Measurements from ENCODE around the gene ENPP1.
"Not testable (repeated sequence)": the region's sequence is repeated elsewhere in the genome, so short reads cannot be mapped to it uniquely, and the experiment has no call there.

The ENPP1 gene

DNA sequence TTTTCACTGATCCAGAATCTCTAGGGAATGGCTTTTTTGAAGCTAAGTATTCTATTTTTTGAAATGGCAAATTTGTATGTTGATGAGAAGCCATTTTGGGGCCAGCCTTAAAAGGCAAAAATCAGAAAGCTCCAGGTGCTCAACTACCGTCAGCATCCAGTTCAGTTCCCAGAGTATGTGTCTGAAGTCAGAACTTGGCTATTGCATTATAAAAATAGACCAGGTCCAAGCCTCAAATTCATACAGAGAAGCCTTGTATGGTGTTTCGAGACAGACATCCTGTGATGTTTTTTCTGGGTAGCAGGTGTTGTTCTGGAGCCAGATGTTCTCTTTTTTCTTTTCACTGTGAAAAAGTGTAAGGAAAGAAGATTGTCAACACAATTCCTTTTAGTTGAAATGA is 75.2 kb downstream of the ENPP1 start:
- DNase-seq = no peak

DNA sequence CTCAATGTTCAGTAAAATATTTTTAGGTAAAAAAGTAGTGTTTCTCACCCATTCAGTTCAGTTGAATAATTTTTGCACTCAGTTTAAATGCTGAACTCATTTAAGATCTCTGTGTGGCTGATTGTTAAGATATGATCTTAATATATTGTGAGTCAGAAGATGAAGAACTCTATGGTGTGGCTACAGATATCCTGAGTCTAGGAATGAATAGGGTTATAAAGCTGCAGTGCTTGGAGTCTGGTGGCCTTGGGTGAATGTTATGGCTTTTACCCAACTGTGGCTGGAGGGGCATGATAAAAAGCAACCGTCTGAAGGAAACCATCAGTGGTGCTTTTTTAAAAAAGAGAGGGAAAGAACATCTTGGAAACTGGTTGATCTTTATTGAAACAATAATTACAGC is 77.4 kb downstream of the ENPP1 start:
- DNase-seq = no peak

DNA sequence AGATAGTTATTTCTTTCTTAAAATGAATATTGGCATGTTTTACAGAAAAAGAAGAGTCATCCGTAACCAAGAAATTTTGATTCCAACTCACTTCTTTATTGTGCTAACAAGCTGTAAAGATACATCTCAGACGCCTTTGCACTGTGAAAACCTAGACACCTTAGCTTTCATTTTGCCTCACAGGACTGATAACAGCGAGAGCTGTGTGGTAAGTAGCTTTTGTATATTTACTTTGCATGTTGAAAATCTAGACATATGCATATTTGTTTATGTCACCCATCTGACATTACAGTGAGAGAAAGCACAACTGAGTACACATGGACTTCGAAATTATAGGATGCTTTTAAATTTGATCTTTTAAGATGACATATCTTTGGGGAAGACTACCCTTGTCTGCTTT is 78.7 kb downstream of the ENPP1 start:
- DNase-seq = no peak

- no peak for DNase-seq
Measured at GRCh38 chr6:131890091-131890490, 82.3 kb downstream of the ENPP1 start.

GRCh38 chr6:131893198-131893597 is 85.4 kb downstream of the ENPP1 start:
- no peak for DNase-seq

- no peak for DNase-seq
Measured at GRCh38 chr6:131894493-131895424, 86.9 kb downstream of the ENPP1 start.

- no peak for DNase-seq
Measured at GRCh38 chr6:131897050-131897435, 89.2 kb downstream of the ENPP1 start.

DNA sequence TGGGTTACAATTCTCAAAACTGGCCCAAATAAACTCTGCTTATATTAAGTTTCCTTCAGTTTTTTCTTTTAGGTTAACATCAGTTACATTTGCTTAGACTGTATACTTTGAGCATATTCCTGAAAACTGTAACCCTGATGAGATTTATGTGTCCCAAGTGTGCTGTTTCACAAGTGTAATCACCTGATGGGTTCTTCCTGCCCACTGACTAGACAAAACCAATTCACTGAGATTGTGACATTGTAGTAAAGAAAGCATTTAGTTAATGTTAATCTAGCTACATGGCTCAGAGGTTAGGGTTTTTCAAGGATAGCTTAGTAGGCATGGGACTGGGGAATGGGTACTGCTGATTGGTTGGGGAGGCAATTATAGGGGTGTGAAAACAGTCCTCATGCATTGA is 89.8 kb downstream of the ENPP1 start:
- no peak for DNase-seq

- DNase-seq = no peak
Measured at GRCh38 chr6:131898718-131899117, 90.9 kb downstream of the ENPP1 start.

DNA sequence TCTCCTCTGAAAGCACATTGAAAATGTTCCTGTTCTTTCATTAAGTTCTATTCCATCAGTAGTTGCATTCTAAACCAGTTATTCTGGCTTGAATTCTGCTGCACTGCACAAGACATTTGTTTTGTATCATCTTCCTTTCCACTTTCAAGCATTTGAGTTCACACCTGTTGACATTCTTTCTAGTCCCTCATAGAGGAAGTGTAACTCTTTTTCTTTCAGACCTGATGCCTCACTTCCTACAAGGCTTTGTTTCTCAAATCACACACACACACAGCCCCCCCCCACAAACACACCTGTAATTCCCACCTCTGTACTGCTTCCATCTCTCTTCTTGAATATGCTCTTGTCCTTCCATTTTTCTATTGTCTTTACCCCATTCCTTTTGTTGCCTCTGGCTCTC is 92.4 kb downstream of the ENPP1 start:
- no peak for DNase-seq

GRCh38 chr6:131901326-131901873 is 93.6 kb downstream of the ENPP1 start:
- not testable (repeated sequence) for DNase-seq

- not testable (repeated sequence) for DNase-seq
Measured at GRCh38 chr6:131903734-131904133, 95.9 kb downstream of the ENPP1 start.

GRCh38 chr6:131908787-131909186 is 101.0 kb downstream of the ENPP1 start:
- DNase-seq = not testable (repeated sequence)

- peak; percentile 70 for DNase-seq
Measured at GRCh38 chr6:131909408-131910218, 101.8 kb downstream of the ENPP1 start.

DNA sequence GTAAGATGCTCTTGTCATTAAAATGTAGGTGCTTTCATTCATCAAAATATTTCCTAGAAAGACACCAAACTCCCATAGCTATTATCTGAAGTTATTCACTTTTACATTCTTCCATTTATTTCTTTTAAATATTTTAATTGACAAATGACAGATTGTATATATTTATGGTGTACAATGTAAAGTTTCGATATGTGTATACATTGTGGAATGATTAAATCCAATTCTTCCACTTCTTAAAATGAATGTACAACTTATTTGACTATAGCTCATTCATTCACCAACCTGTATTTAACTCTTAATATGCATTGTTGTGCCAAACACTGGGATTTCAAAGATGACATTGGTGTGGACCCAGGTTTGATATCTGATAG is 102.4 kb downstream of the ENPP1 start:
- DNase-seq = no peak

- DNase-seq = no peak
Measured at GRCh38 chr6:131910956-131911355, 103.1 kb downstream of the ENPP1 start.

- no peak for DNase-seq
Measured at GRCh38 chr6:131911951-131912350, 104.1 kb downstream of the ENPP1 start.

DNA sequence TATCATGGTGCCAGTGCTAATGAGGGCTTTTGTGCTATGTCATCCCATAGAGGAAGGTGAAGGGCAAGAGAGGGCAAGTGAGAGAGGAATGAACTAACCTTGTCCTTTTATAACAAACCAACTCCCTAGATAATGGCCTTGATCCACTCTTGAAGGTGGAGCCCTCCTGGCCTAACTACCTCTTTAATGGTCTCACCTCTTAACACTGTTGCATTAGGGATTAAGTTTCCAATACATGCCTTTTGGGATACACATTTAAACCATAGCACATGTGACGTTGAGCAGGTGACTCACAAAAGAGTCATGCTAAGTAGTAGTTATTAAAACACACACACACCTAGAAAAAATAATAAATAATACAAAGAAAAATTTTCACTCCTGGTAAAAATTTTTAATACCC is 106.4 kb downstream of the ENPP1 start:
- DNase-seq = no peak

DNA sequence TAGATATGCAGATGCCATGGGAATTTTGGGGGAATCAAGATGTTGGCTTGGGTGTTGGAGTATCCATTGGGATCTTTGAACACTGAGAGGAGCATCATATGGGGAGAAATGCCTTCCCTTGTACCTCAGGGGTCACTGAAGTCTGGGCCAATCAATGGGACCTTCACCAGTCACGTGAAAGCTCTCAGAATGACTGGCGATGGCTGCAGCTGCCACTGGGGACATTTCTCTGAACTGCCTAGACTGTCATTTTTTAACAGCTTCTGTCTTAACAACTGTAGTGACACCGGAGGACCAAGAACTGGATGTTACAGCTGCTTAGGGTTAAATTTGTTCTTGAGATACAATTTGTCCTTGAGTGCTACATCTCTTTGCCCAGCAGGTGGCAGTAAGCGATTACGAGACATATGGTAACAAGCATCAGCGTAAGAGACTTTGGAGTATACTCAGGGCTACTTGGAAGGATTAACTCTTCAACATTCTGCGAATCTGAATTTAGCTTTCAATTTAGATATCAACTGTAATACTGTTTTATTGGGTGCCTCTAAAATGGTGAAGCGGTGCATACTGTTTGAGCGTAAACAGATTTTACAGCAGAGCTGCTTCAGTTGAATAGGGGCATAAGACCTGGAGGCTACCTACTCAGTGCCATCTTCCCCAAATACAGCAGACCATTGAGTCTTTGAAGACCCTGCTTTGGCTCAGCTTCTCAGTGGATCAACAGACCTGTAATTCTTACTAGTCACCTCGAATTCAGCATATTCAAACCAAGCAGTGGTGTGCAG is 107.3 kb downstream of the ENPP1 start:
- DNase-seq = peak; percentile 51

GRCh38 chr6:131916091-131916796 is 108.4 kb downstream of the ENPP1 start:
- not testable (repeated sequence) for DNase-seq

DNA sequence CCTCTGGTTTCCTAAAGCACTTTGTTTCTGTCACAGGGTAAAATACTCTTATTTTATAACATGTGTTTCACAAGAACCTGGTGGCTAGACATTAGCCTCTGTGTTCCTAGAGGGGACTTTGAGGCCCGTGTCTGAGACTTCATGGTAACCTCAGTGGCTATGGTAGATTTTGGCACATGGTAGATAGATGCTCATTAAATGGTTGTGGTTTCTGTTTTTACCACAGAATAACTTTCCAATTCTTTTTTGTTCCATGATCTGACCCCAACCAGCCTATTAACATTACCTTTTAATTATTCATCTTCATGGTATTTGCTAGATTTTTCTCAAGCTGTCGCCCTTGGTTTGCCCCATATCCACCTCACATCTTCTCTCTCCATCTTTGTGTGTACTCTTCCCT is 109.0 kb downstream of the ENPP1 start:
- DNase-seq = no peak

- DNase-seq = no peak
Measured at GRCh38 chr6:131917318-131917717, 109.5 kb downstream of the ENPP1 start.

Data from CD4-positive, alpha-beta T cell treated with Interleukin-6 for 4 hours (primary cell).